DMS 273 treated with DMSO at 0.1 percent for 48 hours (cell line): ENCODE measurements around the gene SGMS1.
"Not testable (repeated sequence)": the region's sequence is repeated elsewhere in the genome, so short reads cannot be mapped to it uniquely, and the experiment has no call there.

Source experiments
- DNase-seq: peaks from one replicate; lab custom pipeline; 2025; lab: John Stamatoyannopoulos, UW

The SGMS1 gene

GRCh38 chr10:50508315-50509051 is 115.3 kb downstream of the SGMS1 start:
- DNase-seq = no peak

- DNase-seq = no peak
Observed at GRCh38 chr10:50506861-50507573, 116.7 kb downstream of the SGMS1 start.

- DNase-seq = no peak
Observed at GRCh38 chr10:50504389-50504788, 119.4 kb downstream of the SGMS1 start.

GRCh38 chr10:50503661-50504320 is 120.0 kb downstream of the SGMS1 start:
- no peak for DNase-seq

- not testable (repeated sequence) for DNase-seq
Observed at GRCh38 chr10:50503156-50503555, 120.6 kb downstream of the SGMS1 start.

GRCh38 chr10:50501924-50502452 is 121.8 kb downstream of the SGMS1 start:
- DNase-seq = no peak

GRCh38 chr10:50501478-50501877 is 122.3 kb downstream of the SGMS1 start:
- DNase-seq = no peak

- DNase-seq = no peak
Observed at GRCh38 chr10:50498465-50498864, 125.3 kb downstream of the SGMS1 start.

- no peak for DNase-seq
Observed at GRCh38 chr10:50497758-50498157, 126.0 kb downstream of the SGMS1 start.

GRCh38 chr10:50496228-50496627 is 127.5 kb downstream of the SGMS1 start:
- no peak for DNase-seq

GRCh38 chr10:50490241-50490640 is 133.5 kb downstream of the SGMS1 start:
- no peak for DNase-seq

- not testable (repeated sequence) for DNase-seq
Observed at GRCh38 chr10:50484550-50484949, 139.2 kb downstream of the SGMS1 start.

GRCh38 chr10:50480054-50481007 is 143.4 kb downstream of the SGMS1 start:
- DNase-seq = no peak

GRCh38 chr10:50477287-50478203 is 146.2 kb downstream of the SGMS1 start:
- no peak for DNase-seq

GRCh38 chr10:50473756-50474155 is 150.0 kb downstream of the SGMS1 start:
- no peak for DNase-seq

GRCh38 chr10:50472914-50473313 is 150.8 kb downstream of the SGMS1 start:
- no peak for DNase-seq

- DNase-seq = no peak
Observed at GRCh38 chr10:50471583-50471975, 152.2 kb downstream of the SGMS1 start.

- DNase-seq = no peak
Observed at GRCh38 chr10:50470798-50471582, 152.8 kb downstream of the SGMS1 start.

- no peak for DNase-seq
Observed at GRCh38 chr10:50470345-50470744, 153.4 kb downstream of the SGMS1 start.

GRCh38 chr10:50469778-50470193 is 154.0 kb downstream of the SGMS1 start:
- DNase-seq = no peak
